Activated CD8-positive, alpha-beta memory T cell treated with anti-CD3 and anti-CD28 coated beads for 1 hour (primary cell): Measurements from ENCODE around the gene TRIO.

Experiments used
- DNase-seq, 2 donors: peaks; one replicate each; pipeline ENCODE4 v3.0.0-alpha.2; 2020; ENCODE audit warnings: low read depth in 1 of 2; ENCODE audit errors: extremely low read depth in 1 of 2

TRIO gene

GRCh38 chr5:14443671-14444093 lies 300.5 kb downstream of the TRIO start:
- DNase-seq: no peak

- DNase-seq: no peak
These were observed 301.0 kb downstream of the TRIO start for GRCh38 chr5:14444161-14444560.

- no peak for DNase-seq
These were observed 301.9 kb downstream of the TRIO start for GRCh38 chr5:14445013-14445412.

GRCh38 chr5:14445576-14446290 lies 302.6 kb downstream of the TRIO start:
- no peak for DNase-seq

- DNase-seq: no peak
These were observed 305.1 kb downstream of the TRIO start for GRCh38 chr5:14447958-14448911.

GRCh38 chr5:14449052-14449661 lies 306.0 kb downstream of the TRIO start:
- no peak for DNase-seq

GRCh38 chr5:14450018-14450524 lies 306.9 kb downstream of the TRIO start:
- no peak for DNase-seq

GRCh38 chr5:14450742-14451141 lies 307.6 kb downstream of the TRIO start:
- no peak for DNase-seq

- no peak for DNase-seq
These were observed 308.7 kb downstream of the TRIO start for GRCh38 chr5:14451871-14452270.

GRCh38 chr5:14452685-14453454 lies 309.7 kb downstream of the TRIO start:
- no peak for DNase-seq

GRCh38 chr5:14453481-14453880 lies 310.3 kb downstream of the TRIO start:
- no peak for DNase-seq

GRCh38 chr5:14455814-14456321 lies 312.7 kb downstream of the TRIO start:
- DNase-seq: no peak

GRCh38 chr5:14457476-14457875 lies 314.3 kb downstream of the TRIO start:
- DNase-seq: no peak

- no peak for DNase-seq
These were observed 315.3 kb downstream of the TRIO start for GRCh38 chr5:14458414-14458813.

GRCh38 chr5:14460844-14461398 lies 317.8 kb downstream of the TRIO start:
- DNase-seq: no peak

- DNase-seq: no peak
These were observed 319.5 kb downstream of the TRIO start for GRCh38 chr5:14462681-14463080.

GRCh38 chr5:14463629-14464028 lies 320.5 kb downstream of the TRIO start:
- DNase-seq: no peak

- DNase-seq: no peak
These were observed 321.0 kb downstream of the TRIO start for GRCh38 chr5:14464096-14464495.

GRCh38 chr5:14464671-14465070 lies 321.5 kb downstream of the TRIO start:
- DNase-seq: no peak

- no peak for DNase-seq
These were observed 322.0 kb downstream of the TRIO start for GRCh38 chr5:14465116-14465515.
